Middle frontal gyrus (tissue), 1 donor: Measurements from ENCODE around the gene NPHP3.
"Not testable (repeated sequence)": the region's sequence is repeated elsewhere in the genome, so short reads cannot be mapped to it uniquely, and the experiment has no call there.

Experiments
- DNase-seq: peaks from one replicate; pipeline ENCODE4 v3.0.0-alpha.2; 2015; ENCODE audit warnings: low spot score; ENCODE audit errors: extremely low spot score

The NPHP3 gene

GRCh38 chr3:132650153-132650552 lies 72.1 kb downstream of the NPHP3 start:
- DNase-seq = no peak

- DNase-seq = no peak
These were observed 77.2 kb downstream of the NPHP3 start for GRCh38 chr3:132645058-132645457.

- DNase-seq = no peak
These were observed 78.8 kb downstream of the NPHP3 start for GRCh38 chr3:132643366-132643765.

- no peak for DNase-seq
These were observed 79.7 kb downstream of the NPHP3 start for GRCh38 chr3:132642539-132642847.

- no peak for DNase-seq
These were observed 80.2 kb downstream of the NPHP3 start for GRCh38 chr3:132641837-132642538.

GRCh38 chr3:132641427-132641826 lies 80.8 kb downstream of the NPHP3 start:
- not testable (repeated sequence) for DNase-seq

- DNase-seq = no peak
These were observed 83.5 kb downstream of the NPHP3 start for GRCh38 chr3:132638706-132639105.

- DNase-seq = no peak
These were observed 84.6 kb downstream of the NPHP3 start for GRCh38 chr3:132637590-132637989.

- DNase-seq = no peak
These were observed 87.2 kb downstream of the NPHP3 start for GRCh38 chr3:132635052-132635451.
